GM19043 (cell line): ENCODE measurements around the gene BAZ1A.
"Not testable (repeated sequence)": the region's sequence is repeated elsewhere in the genome, so short reads cannot be mapped to it uniquely, and the experiment has no call there.

ENCODE experiments used
- ATAC-seq: cut with Tn5 transposase; IDR thresholded peaks from one replicate; pipeline ENCODE4 v1.9.1; 2021; ENCODE audit warnings: low read depth; ENCODE audit not compliant: unreplicated experiment

Gene BAZ1A

GRCh38 chr14:34737079-34737478, 138.1 kb downstream of the BAZ1A start:
- ATAC-seq: not testable (repeated sequence)

GRCh38 chr14:34733245-34733644, 141.9 kb downstream of the BAZ1A start:
- no peak for ATAC-seq

GRCh38 chr14:34732802-34733201, 142.4 kb downstream of the BAZ1A start:
- ATAC-seq: no peak

- ATAC-seq: no peak
Observed at GRCh38 chr14:34723867-34724266, 151.3 kb downstream of the BAZ1A start.

- ATAC-seq: no peak
Observed at GRCh38 chr14:34722723-34723545, 152.2 kb downstream of the BAZ1A start.

- ATAC-seq: no peak
Observed at GRCh38 chr14:34721129-34721528, 154.0 kb downstream of the BAZ1A start.

GRCh38 chr14:34718750-34719304, 156.3 kb downstream of the BAZ1A start:
- no peak for ATAC-seq

- no peak for ATAC-seq
Observed at GRCh38 chr14:34715127-34715863, 159.9 kb downstream of the BAZ1A start.

- peak; percentile 85 for ATAC-seq
Observed at GRCh38 chr14:34714320-34715126, 160.6 kb downstream of the BAZ1A start, which contains the start of gene CFL2. TSS of gene CFL2 (minus strand) at chr14:34714593. CDS start at chr14:34714540, 53 bp downstream.

- no peak for ATAC-seq
Observed at GRCh38 chr14:34713681-34714319, 161.4 kb downstream of the BAZ1A start.

- ATAC-seq: no peak
Observed at GRCh38 chr14:34713122-34713680, 162.0 kb downstream of the BAZ1A start.

- ATAC-seq: no peak
Observed at GRCh38 chr14:34711796-34712712, 163.1 kb downstream of the BAZ1A start.

- no peak for ATAC-seq
Observed at GRCh38 chr14:34711169-34711568, 164.0 kb downstream of the BAZ1A start.

- no peak for ATAC-seq
Observed at GRCh38 chr14:34710744-34711143, 164.4 kb downstream of the BAZ1A start.

- no peak for ATAC-seq
Observed at GRCh38 chr14:34710006-34710405, 165.2 kb downstream of the BAZ1A start.

GRCh38 chr14:34707722-34708121, 167.4 kb downstream of the BAZ1A start:
- no peak for ATAC-seq
